IPS-NIHi11 (cell line): ENCODE results near the gene KRT8.

Experiments used
- DNase-seq: peaks from one replicate; pipeline ENCODE4 v3.0.0; 2012; ENCODE audit warnings: mixed read lengths, low spot score

Gene KRT8

GRCh38 chr12:52925717-52926595 lies 21.1 kb upstream of the KRT8 start:
- peak; percentile 63 for DNase-seq

- DNase-seq: peak; percentile 23
Measured at GRCh38 chr12:52924764-52925716, 20.2 kb upstream of the KRT8 start.

DNA sequence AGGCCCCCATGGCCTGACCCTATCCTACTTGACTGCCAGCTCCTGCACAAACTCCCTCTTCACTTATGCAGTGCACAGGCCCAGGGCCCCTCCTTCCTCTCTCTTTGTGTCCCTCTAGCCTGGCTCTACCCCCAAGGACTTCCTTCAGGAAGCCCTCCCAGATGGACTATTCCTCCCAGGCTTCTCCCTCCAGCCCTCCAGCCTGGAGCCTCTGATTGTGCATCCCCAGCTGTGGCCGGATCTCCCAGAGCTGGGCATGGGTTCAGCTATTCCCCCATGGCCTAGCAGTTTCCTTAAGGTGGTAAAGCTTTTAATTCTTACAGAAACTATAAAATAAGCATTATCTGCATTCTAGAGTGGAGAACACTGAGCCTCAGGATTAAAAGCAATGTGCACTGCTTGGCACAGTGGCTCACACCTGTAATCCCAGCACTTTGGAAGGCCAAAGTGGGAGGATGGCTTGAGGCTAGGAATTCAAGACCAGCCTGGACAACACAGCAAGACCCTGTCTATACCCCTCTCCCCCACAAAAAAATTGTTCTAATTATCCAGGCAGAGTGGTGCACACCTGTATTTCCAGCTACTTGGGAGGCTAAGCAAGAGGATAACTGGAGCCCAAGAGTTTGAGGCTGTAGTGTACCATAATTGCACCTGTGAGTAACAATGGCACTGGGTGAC lies 16.8 kb upstream of the KRT8 start:
- DNase-seq: no peak

GRCh38 chr12:52920937-52921336 lies 16.1 kb upstream of the KRT8 start:
- peak; percentile 20 for DNase-seq

DNA sequence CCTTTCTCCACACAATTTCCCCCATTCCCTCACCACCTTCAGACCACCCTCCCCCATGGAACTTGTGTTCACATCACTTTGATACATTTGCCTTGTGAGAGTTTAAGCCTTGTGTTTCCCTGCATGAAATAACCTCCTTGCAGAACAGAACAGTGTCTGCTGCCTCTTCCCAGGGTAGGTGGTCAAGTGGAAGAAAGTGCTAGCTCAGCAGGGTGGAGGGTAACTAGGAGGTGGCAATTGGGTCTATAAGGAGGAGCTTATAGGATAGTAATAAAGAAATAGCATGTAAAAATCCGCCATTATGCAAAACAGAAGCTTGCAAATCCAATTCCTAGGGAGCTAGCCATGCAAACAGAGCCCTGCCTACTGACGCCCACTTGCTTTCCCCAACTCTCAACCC lies 13.9 kb upstream of the KRT8 start:
- no peak for DNase-seq

DNA sequence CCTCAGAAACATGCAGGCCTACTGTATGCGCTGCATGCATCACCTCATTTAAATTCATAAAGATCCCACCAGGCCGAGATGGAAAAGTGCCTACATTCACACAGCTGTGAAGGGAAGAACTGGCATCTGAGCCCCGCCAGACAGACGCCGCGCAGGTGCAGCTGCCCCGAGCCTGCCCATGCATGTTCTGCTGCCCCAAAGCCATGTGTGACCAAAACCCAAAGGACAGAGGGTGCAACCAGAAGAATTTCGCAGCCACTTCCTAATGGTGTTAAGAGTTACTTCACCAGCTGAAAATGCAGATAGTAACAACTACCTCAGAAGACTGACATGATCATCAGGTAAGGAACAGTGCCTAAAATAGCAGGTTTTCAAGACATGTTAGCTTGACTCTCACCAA lies 13.5 kb upstream of the KRT8 start:
- no peak for DNase-seq

- DNase-seq: no peak
Measured at GRCh38 chr12:52917800-52918199, 12.9 kb upstream of the KRT8 start.

DNA sequence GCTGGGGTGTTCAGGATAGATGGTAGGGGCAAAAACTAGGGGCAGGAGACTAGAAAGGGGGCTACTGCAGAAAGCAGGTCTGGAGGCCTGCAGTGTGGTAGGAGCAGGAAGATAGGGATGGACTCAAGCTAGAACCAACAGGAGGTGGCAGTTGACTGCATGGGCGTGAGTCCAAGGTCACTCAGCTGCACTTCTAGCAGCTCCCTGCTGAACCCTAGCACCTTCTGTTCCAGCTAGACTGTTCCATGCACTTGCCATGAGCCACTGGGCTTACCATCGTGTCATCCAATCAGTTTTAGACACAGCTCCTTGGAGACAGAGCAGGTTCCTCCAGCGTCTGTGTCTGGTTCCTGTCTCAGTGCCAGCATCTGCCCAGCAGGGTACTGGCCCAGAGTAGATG lies 11.3 kb upstream of the KRT8 start:
- DNase-seq: no peak

DNA sequence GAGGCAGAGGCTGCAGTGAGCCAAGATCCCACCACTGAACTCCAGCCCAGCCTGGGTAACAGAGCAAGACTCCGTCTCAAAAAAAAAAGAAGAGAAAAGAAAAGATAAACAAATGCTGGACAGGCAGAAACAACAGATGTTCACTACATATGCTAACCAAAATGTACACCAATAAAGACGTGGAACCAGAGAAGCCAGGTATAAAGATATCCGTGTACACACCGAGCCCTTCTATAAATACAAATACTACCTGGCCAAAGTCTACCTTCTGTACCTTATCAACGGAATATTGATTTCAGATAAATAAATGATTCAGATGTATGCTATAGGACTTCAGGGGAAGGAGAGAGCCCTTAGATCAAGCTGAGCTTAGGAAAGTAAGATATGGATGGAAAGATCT lies 10.8 kb upstream of the KRT8 start:
- DNase-seq: no peak

- DNase-seq: no peak
Measured at GRCh38 chr12:52914576-52915121, 9.8 kb upstream of the KRT8 start.

GRCh38 chr12:52913431-52913821 lies 8.6 kb upstream of the KRT8 start:
- no peak for DNase-seq

DNA sequence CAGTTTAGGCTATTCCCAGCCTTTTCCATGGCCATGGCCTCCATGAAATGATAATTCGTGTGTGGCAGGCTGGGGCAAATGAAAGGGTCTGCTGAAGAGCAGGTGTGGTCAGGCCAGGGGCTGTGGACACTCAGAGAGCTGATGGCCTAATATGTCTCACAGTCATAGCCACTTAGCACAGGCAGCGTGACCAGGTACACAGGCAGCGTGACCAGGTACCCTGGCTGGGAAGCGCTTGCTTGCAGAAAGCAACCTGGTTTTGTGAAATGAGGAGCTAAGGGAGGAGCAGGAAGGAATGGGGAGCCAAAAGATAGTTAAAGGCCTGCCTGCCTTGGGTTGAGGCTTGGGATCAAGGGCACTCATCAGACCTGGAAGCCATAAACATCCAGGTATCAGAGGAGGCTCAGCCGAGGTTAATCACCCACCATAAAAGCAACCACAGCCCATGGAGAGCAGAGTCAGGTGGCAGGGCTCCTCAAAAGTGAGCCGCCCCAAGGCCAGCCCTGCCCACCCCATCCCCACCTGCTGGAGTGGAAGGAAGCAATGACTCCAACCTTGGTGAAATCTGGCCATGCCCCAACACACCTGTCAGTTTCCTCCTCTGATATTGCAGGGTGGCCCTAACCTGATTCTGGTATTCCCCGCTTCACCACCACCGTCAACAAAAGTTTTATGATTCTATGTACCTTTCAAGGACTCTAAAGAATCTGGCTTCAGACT lies 8.0 kb upstream of the KRT8 start:
- DNase-seq: no peak

DNA sequence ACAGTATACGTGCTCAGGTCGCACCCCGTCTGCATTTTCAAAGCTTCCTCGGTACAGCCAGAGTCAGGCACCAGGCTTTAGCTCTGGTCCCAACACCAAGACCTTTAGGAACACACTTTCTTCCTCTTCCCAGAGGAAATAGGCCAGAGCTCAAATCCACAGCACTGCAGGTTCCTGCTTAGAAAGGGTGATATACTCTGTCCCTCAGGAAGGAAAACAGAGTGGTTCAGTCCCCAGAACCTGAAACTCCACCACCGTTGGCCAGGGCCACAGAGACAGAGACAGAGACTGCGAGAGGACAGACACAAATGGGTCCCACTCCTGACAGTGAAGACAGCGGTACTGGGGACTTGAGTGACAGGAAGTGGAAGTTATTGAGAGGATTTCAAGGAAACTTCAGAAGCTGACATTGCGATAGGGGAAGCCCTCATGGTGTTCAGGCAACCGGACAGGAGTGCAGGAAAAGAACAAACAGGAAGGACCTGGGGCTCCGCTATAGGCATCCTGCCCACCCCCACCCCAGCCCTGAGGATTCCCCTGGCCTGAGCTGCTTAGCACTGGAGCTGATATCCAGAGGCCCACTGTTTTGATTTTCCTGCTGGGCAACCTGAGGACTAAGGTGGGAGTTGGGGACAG lies 5.5 kb upstream of the KRT8 start:
- DNase-seq: no peak

- DNase-seq: no peak
Measured at GRCh38 chr12:52909796-52910195, 4.9 kb upstream of the KRT8 start.

DNA sequence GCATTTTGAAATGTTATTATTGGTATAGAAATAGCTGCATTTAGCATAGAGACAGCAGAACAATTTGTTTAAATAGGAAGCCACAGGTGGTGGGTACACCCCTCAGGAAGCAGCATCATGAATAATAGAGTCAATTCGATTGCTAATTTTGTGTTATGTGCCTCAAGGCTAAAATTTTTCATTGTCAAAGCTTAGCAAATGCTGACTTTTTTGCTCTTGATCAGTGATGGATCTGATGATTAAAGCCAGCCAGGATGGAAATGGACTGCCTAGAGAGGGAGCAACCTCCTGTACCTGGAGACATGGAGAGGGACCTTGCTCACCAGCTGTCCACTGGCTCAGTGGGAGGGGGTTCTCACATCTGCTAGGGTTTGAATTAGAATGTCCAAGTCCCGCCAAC lies 4.5 kb upstream of the KRT8 start:
- DNase-seq: no peak

- DNase-seq: peak; percentile 60
Measured at GRCh38 chr12:52907092-52907810, 2.4 kb upstream of the KRT8 start.

DNA sequence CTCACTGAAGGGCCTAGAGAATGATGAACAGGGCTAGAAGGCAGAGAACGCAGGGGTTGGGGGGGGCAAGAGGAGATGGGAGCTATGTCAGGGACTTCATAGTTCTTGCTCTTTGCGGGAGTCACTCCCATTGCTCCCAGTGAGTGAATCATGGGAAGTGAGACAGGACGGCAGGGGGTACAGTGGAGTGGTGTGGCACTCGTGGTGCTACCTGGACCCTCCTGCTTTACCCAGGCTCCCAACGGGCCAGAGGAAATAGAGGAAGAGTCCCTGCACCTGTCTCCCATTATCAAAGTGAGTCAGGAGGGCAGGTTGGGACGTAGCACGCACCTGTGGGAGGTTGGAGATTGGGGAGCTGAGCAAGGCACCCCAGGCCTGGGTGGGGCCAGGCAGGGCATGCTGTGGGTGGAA lies 1.3 kb upstream of the KRT8 start:
- no peak for DNase-seq

DNA sequence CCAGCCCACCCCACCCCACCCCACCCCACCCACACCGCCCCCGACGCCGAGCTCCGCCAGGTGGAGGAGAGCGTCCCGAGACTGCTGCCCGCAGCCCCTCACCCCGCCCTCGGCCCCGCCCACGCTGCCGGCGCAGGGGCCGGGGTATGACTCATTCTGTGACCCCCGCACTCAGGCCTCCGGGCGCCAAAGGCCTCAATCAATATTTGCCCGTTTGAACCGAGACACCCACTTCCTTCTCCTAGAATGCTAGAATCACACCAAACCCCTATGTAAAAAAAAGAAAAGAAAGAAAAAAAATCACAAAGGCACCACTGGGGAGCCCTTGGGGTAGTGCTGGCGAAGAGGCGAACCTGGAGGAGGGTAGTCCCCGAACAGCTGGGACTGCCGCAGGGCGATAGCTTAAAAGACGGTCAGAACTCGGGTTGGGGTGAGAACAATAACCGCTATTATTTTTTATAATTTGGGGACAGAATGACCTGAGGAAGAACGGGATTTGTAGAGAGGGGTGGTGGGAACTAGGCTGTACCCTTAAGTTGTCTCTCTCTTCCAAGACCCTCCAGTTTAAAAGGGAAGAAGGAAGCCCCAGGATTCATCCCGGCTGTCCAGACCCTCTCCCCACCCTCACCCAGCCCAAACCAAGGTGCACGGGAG lies 894 bp downstream of the KRT8 start:
- DNase-seq: peak; percentile 88

DNA sequence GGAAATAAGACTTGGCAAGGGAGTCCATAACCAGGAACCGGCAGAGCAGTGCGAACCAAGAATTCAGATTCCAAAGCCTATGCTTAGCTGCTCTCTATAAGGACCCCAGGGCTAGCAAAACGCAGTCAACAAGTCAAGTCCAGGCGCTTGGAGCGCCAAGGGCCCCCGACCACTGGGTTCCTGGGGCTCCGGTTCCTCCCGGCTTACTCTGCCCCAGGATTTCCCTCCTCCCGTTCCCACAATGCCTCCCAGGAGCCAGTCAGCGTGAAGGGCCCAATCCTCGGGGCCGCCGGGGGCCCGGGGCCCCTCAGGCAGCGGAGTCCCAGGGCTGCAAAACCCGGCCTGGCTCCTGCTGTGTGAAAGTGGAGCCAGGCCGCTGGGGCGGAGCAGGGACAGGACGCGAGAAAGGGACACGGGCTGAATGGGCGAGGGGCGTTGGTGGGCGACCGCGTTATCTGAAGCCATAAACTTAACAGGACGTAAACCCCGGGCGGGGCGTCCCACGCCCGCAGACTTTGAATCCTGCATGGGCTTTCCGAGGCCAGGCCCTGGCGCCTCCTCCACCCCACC lies 1.5 kb downstream of the KRT8 start:
- peak; percentile 93 for DNase-seq
